Cardiac muscle cell (in vitro differentiated cells and primary cell): Measurements from ENCODE around the gene GTPBP10. TPM values are rescaled to one million over a fixed set of nuclear protein-coding genes. Genes with fewer than 3 reads are reported as not detected.
A peak's percentile ranks its signal among the peaks of the same experiment; 100 is the strongest.

Experiments
- DNase-seq, 2 donors: peaks; one replicate each; pipeline versions ENCODE4 v3.0.0 to v3.0.0-alpha.2; 2010 to 2017; ENCODE audit warnings: low read depth in 1 of 2, low spot score in 1 of 2
- H3K27ac ChIP-seq: fragments of 200-600 bp; sonication (generic); 2 replicates; pipeline ENCODE4 v1.5.1; 2016
- H3K27me3 ChIP-seq: fragments of 200-600 bp; sonication (generic); 2 replicates; pipeline ENCODE4 v1.6.0; 2016; ENCODE audit warnings: control low read depth
- H3K36me3 ChIP-seq: fragments of 200-600 bp; sonication (generic); 2 replicates; pipeline ENCODE4 v1.5.1; 2016; ENCODE audit warnings: control low read depth
- H3K4me1 ChIP-seq: fragments of 200-600 bp; sonication (generic); 2 replicates; pipeline ENCODE4 v1.8.1; 2017; ENCODE audit warnings: low read depth, mild to moderate bottlenecking, mixed run types
- H3K4me3 ChIP-seq: fragments of 200-600 bp; sonication (generic); 2 replicates; pipeline ENCODE4 v1.5.1; 2016; ENCODE audit warnings: mild to moderate bottlenecking
- H3K9me3 ChIP-seq: fragments of 200-600 bp; sonication (generic); 2 replicates; pipeline ENCODE4 v1.5.1; 2017; ENCODE audit warnings: low read depth, mild to moderate bottlenecking, control low read depth
- polyA plus RNA-seq: library from polyadenylated mRNA; unstranded; fragments of >200 nt; fragmentation: Nextera tagmentation; extraction: Ambion mirVana; gene quantifications from 2 replicates; pipeline ENCODE4 v1.2.1, GENCODE V29; 2016
- total RNA-seq: library from RNA; depleted of rRNA; stranded (reverse); fragments of >200 nt; gene quantifications from 2 replicates; pipeline ENCODE4 v1.2.3, GENCODE V29; 2016
- TF ChIP-seq, protein P1 (sequence below): IDR thresholded peaks from 2 replicates; pipeline ENCODE4 v1.5.1; 2012; ENCODE audit warnings: low read depth, mild to moderate bottlenecking, low read length

GTPBP10 gene, protein sequence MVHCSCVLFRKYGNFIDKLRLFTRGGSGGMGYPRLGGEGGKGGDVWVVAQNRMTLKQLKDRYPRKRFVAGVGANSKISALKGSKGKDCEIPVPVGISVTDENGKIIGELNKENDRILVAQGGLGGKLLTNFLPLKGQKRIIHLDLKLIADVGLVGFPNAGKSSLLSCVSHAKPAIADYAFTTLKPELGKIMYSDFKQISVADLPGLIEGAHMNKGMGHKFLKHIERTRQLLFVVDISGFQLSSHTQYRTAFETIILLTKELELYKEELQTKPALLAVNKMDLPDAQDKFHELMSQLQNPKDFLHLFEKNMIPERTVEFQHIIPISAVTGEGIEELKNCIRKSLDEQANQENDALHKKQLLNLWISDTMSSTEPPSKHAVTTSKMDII
- total RNA-seq (5.4 and 5.5 TPM in 2 replicates), polyA plus RNA-seq (11.2 and 12.7 TPM in 2 replicates)

DNA sequence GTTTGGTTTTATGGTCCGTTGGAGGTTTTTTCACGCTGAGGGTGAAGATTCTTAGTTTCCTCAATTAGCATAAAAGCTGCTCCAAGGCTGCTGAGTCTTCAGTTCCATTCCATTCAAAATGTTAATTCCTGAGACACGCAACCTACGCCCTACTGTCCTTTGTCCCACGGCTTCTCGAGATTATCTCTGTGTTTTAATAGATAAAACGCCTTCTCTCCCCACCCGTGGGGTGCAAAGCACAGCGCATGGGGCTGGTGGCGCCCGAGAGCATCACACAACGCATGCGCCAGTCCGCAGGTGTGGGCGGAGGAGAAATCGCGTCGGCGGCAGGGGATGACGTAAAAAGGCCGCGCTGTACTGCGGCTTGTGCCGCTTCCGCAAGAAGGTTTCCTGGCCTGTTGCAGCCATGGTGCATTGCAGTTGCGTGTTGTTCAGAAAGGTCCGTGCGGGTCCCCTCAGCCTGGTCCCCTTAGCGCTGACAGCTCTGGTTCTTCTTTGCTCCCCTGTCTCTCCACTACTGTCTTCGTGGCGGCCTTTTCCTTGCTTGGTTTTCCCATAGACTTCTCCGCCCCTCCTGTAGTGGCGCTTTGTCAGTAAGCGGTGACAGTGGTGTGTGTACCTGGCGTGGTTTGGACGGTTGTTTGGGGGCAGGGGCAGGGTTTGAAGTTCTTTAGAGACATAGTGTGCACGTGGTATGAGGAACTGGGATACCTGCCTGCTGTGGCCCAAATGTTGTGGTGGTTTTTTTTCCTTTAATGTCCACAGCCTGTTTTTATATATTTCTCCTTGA, at the start of gene GTPBP10:
Gene GTPBP10 (plus strand): TSS at position 381 of the 790 bp plus-strand sequence. CDS start 26 bp downstream, at position 407.
- Histone ChIP-seq H3K27me3 (no peaks in the 10 kb centered on the region), H3K4me3 (peak within 1 kb of the TSS; percentile 86), H3K4me1 (peaks cover 5% of the 10 kb centered on the region), H3K9me3 (no peaks in the 10 kb centered on the region), H3K36me3 (no peaks in the 10 kb centered on the region), H3K27ac (peak within 1 kb of the TSS; percentile 94)
- TF ChIP-seq, protein P1, sequence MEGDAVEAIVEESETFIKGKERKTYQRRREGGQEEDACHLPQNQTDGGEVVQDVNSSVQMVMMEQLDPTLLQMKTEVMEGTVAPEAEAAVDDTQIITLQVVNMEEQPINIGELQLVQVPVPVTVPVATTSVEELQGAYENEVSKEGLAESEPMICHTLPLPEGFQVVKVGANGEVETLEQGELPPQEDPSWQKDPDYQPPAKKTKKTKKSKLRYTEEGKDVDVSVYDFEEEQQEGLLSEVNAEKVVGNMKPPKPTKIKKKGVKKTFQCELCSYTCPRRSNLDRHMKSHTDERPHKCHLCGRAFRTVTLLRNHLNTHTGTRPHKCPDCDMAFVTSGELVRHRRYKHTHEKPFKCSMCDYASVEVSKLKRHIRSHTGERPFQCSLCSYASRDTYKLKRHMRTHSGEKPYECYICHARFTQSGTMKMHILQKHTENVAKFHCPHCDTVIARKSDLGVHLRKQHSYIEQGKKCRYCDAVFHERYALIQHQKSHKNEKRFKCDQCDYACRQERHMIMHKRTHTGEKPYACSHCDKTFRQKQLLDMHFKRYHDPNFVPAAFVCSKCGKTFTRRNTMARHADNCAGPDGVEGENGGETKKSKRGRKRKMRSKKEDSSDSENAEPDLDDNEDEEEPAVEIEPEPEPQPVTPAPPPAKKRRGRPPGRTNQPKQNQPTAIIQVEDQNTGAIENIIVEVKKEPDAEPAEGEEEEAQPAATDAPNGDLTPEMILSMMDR: peak; percentile 76
- peak; percentile 96 to 98 for DNase-seq

DNA sequence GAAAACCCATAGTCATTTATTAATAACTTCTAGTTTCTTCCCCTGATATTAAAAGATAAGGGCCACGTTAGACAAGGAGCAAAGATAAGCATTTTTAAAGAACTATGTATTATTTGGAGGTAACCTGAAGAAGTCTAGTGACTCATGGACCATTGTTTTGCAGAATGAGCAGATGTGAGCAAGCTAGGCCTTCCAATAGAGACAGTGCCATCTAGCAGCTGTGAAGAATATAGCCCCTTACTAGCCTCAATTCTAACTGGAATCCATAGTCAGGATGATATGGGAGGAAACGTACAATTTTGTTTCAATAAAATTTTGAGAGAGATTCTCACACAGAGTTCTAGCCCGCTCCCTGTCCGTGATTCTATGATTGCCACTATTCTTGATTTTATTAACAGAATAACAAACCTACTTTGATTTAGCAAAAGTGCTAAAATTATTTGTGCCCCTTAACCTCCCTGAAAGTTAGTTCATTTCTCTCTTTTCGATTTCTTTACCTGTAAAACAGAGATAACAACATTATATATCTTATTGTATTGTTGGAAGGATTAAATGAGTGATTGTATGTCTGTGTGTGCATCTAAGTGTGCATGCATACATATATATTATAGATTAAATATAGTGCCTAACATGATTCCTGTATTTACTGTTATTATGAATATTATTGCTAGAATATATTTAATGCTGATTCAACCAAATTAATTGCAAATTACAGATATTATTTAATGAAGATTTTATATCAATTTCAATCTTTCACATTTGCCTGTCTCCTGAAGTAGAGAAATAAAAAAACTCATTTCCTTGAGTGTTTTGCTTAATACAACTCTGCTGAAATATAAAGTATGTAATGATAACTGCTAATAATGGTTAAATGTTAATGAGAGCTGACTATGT, 48.1 kb upstream of the GTPBP10 start:
- Histone ChIP-seq H3K27me3 (no peaks in the 10 kb centered on the region), H3K4me3 (no peak overlapping the region), H3K4me1 (no peaks in the 10 kb centered on the region), H3K27ac (no peak overlapping the region), H3K9me3 (no peaks in the 10 kb centered on the region), H3K36me3 (no peaks in the 10 kb centered on the region)
- TF ChIP-seq, protein P1: peak; percentile 85
- peak; percentile 41 to 84 for DNase-seq

DNA sequence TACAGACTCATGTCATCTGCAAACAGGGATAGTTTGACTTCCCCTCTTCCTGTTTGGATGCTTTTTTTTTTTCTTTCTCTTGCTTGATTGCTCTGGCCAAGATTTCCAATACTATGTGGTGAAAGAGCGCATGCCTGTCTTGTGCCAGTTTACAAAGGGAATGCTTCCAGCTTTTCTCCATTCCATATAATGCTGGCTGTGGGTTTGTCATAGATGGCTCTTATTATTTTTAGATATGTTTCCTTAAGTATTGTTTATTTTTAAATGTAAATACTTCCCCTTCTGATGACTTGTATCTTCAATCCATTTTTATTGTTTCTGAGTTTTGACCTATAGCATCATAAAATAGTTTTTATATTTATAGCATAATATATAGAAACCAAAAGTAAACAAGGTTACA, 43.3 kb upstream of the GTPBP10 start:
- H3K9me3 ChIP-seq: no peaks in the 10 kb centered on the region
- no peaks in the 10 kb centered on the region for H3K4me1 ChIP-seq
- H3K27ac ChIP-seq: no peak overlapping the region
- H3K4me3 ChIP-seq: no peak overlapping the region
- TF ChIP-seq, protein P1: no peak
- H3K27me3 ChIP-seq: no peaks in the 10 kb centered on the region
- no peaks in the 10 kb centered on the region for H3K36me3 ChIP-seq
- no peak for DNase-seq

DNA sequence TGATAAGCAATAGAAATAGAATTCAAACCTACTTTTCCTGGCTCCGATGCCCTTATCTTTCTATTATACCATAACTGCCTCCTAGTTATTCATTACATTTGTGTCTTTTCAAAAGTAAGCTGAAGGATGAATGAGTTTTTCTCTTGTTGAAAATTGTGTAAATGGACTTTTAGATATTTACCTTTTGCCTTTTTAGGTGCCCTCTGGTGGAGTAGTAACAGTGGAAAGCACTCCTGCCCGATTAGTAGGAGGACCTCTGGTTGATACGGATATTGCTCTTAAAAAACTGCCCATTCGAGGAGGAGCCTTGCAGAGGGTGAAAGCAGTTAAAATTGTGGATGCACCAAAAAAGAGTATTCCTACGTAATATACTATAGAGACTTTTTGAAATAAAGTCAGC, 36.6 kb upstream of the GTPBP10 start:
- no peaks in the 10 kb centered on the region for H3K36me3 ChIP-seq
- no peaks in the 10 kb centered on the region for H3K27me3 ChIP-seq
- no peak for DNase-seq
- H3K27ac ChIP-seq: no peak overlapping the region
- TF ChIP-seq, protein P1: no peak
- H3K9me3 ChIP-seq: no peaks in the 10 kb centered on the region
- H3K4me3 ChIP-seq: no peak overlapping the region
- H3K4me1 ChIP-seq: no peaks in the 10 kb centered on the region

DNA sequence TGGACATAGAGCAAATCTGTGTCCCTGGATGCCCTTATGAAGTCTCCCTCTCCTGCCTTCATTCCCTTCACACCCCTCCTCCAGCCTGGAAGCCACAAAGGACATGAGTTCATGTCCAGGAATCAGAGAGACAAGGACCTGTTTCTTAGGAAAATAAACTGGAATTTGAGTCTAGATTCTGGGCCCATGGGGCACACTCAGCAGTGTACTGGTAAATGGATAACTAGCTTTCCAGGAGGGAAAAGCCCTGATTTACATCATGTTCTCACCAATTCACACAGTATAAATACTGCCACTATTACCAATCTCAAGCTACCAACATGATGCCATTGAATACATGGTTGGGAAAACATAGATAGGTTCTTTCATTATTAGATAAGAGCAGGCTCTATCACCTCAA, 35.3 kb upstream of the GTPBP10 start:
- no peak for DNase-seq
- Histone ChIP-seq H3K27me3 (peaks cover under 1% of the 10 kb centered on the region), H3K27ac (no peak overlapping the region), H3K4me1 (no peaks in the 10 kb centered on the region), H3K4me3 (no peak overlapping the region), H3K9me3 (no peaks in the 10 kb centered on the region), H3K36me3 (no peaks in the 10 kb centered on the region)
- TF ChIP-seq, protein P1: no peak
